NB4 (cell line): ENCODE data around the gene PDIA5.

Source experiments
- MYC ChIP-seq: IDR thresholded peaks from 2 replicates; pipeline ENCODE4 v1.6.1; 2011; ENCODE audit warnings: low read depth, low read length
- POLR2A ChIP-seq: IDR thresholded peaks from 2 replicates; pipeline ENCODE4 v1.6.1; 2011; ENCODE audit warnings: mild to moderate bottlenecking; ENCODE audit not compliant: insufficient read length; ENCODE audit errors: extremely low read depth
- TF ChIP-seq, protein P1 (sequence below): IDR thresholded peaks from 2 replicates; pipeline ENCODE4 v1.6.1; 2011; ENCODE audit warnings: low read depth, low read length
- TF ChIP-seq, protein P2 (sequence below): IDR thresholded peaks from one replicate; pipeline ENCODE4 v1.5.1; 2012; ENCODE audit warnings: low read depth, low read length

DNA sequence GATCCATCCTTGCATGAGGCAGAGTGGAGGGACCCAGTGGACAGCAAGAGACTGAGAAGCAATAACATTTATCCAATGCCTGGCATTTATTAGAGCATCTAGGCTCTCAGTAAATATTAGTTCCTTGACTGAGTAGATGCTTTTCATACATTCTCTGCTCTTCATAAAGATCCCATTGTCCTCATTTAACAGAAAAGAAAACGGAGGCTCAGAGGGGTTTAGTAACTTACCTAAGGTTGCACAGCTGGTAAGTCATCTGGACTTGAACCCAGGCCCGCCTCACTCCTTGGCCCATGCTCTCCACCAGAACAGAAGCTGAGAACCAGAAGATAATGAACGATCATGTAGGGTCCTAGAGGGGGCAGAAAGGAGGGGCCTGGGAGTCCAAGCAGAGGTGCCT, 82.7 kb downstream of the PDIA5 start:
- TF ChIP-seq, protein P1, sequence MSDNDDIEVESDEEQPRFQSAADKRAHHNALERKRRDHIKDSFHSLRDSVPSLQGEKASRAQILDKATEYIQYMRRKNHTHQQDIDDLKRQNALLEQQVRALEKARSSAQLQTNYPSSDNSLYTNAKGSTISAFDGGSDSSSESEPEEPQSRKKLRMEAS = no peak
- TF ChIP-seq, protein P2, sequence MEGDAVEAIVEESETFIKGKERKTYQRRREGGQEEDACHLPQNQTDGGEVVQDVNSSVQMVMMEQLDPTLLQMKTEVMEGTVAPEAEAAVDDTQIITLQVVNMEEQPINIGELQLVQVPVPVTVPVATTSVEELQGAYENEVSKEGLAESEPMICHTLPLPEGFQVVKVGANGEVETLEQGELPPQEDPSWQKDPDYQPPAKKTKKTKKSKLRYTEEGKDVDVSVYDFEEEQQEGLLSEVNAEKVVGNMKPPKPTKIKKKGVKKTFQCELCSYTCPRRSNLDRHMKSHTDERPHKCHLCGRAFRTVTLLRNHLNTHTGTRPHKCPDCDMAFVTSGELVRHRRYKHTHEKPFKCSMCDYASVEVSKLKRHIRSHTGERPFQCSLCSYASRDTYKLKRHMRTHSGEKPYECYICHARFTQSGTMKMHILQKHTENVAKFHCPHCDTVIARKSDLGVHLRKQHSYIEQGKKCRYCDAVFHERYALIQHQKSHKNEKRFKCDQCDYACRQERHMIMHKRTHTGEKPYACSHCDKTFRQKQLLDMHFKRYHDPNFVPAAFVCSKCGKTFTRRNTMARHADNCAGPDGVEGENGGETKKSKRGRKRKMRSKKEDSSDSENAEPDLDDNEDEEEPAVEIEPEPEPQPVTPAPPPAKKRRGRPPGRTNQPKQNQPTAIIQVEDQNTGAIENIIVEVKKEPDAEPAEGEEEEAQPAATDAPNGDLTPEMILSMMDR = no peak
- no peak for TF ChIP-seq POLR2A
- no peak for TF ChIP-seq MYC
